ENCODE results near the gene ROCK2.

ROCK2 gene

DNA sequence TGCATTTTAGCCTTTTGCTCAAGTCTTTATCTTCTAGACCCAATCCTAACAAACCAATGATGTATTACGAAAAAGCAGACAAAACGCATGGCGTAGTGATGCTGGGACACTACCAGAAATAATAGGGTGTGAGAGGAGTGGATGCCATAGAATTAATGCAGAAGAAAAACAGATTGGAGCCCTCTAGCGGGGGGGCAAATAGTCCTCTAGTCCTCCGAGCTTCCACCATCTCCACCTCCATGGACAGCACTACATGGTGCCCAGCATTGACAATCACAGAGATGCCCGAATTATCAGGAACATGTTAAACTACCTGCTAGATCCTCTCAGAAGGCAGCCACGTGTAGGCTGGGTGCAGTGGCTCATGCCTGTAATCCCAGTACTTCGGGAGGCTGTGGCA, 15.4 kb upstream of the ROCK2 start:
- TF ChIP-seq, protein P1, sequence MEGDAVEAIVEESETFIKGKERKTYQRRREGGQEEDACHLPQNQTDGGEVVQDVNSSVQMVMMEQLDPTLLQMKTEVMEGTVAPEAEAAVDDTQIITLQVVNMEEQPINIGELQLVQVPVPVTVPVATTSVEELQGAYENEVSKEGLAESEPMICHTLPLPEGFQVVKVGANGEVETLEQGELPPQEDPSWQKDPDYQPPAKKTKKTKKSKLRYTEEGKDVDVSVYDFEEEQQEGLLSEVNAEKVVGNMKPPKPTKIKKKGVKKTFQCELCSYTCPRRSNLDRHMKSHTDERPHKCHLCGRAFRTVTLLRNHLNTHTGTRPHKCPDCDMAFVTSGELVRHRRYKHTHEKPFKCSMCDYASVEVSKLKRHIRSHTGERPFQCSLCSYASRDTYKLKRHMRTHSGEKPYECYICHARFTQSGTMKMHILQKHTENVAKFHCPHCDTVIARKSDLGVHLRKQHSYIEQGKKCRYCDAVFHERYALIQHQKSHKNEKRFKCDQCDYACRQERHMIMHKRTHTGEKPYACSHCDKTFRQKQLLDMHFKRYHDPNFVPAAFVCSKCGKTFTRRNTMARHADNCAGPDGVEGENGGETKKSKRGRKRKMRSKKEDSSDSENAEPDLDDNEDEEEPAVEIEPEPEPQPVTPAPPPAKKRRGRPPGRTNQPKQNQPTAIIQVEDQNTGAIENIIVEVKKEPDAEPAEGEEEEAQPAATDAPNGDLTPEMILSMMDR (IDR thresholded peaks at IDR 0.05; ENCODE audit: low read depth, low read length, missing control alignments): no peak
- H3K4me3 ChIP-seq (ENCODE audit: low read depth, low read length): no peak overlapping the region
- DNase-seq (ENCODE audit: low read depth): no peak

DNA sequence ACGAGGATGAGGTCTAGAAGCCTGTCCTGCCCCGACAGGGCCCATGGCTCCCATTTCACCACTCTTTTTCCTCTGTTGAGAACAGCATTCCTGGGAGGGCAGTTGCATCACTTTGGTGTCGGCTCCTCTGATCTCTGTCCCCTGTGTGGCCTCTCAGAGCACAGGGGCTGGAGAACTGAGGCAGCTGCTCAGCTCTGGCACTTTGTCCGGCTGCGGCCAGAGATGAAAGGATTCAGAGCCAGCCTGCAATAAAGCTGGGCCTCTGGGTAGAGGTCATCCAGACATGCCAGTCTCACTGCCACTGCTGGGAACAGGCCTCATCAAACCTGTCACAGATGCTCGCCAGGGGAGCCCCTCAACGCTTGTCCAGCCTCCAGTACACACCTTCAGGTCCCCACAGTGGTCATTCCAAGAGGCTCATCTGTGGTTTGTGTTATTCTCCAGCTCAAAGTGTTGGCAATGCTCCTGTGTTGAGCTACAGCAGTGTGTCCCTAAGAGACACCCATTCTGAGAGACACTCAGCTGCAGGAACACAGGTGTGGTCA, 13.1 kb upstream of the ROCK2 start:
- no peak for DNase-seq (ENCODE audit: low read depth)
- H3K4me3 ChIP-seq (ENCODE audit: low read depth, low read length): no peak overlapping the region
- TF ChIP-seq, protein P1 (IDR thresholded peaks at IDR 0.05; ENCODE audit: low read depth, low read length, missing control alignments): no peak

DNA sequence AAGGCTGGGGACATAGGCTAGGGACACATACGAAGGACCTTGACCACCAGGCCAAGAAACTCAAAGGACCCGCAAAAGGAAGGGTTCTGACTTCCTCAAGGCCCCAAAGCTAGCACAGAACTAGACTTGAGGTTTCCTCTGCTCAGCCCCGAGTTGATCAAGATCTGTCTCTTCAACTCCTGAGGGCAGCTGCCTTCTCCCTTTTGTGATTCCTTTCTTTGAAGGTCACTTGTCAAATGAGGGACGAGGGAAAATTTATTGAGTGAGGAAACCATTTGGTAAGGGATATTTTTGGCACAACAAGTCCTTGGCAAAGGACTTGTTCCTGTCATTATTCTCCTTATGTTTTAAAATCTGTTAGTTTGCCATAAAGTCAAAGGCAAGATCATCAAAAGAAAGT, 12.3 kb upstream of the ROCK2 start:
- no peak overlapping the region for H3K4me3 ChIP-seq (ENCODE audit: low read depth, low read length)
- no peak for DNase-seq (ENCODE audit: low read depth)
- TF ChIP-seq, protein P1 (IDR thresholded peaks at IDR 0.05; ENCODE audit: low read depth, low read length, missing control alignments): no peak

GRCh38 chr2:11355194-11356053, 11.0 kb upstream of the ROCK2 start:
- DNase-seq (ENCODE audit: low read depth): no peak
- TF ChIP-seq, protein P1 (IDR thresholded peaks at IDR 0.05; ENCODE audit: low read depth, low read length, missing control alignments): no peak
- no peak overlapping the region for H3K4me3 ChIP-seq (ENCODE audit: low read depth, low read length)

DNA sequence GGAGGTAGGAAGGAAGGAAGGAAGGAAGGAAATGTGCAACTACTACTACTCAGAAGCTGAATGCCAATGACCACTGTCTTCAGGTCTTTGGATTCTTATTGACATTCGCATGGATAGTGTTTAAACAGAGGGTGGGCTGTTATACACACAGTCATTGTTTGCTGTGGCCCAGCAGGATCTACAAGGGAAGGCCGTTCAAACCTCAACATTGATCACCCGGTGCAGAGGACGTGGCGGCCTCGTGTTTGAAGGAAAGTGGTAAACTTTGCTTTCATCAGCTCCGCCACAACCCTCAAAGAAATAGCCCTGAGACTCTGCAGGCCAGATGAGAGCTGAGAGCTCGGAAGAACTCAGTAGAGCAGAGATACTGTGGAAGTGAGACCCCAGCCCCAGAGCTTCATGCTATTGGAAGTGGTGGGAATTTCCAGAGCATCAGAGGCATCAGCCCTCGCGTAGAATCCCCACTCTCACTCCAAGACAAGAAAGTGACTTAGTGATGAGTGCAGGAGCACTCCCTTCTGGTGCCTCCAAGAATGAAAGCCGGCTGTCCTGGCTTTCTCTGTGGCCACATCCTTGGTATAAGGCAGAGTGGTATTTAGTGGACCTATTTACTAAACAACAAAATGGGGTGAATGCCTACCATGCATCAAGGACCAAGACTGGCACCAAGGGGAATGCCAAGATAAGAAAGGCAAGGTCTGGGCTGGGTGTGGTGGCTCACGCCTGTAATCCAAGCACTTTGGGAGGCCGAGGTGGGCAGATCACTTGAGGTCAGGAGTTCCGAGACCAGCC, 10.1 kb upstream of the ROCK2 start:
- no peak overlapping the region for H3K4me3 ChIP-seq (ENCODE audit: low read depth, low read length)
- DNase-seq (ENCODE audit: low read depth): no peak
- TF ChIP-seq, protein P1 (IDR thresholded peaks at IDR 0.05; ENCODE audit: low read depth, low read length, missing control alignments): no peak

DNA sequence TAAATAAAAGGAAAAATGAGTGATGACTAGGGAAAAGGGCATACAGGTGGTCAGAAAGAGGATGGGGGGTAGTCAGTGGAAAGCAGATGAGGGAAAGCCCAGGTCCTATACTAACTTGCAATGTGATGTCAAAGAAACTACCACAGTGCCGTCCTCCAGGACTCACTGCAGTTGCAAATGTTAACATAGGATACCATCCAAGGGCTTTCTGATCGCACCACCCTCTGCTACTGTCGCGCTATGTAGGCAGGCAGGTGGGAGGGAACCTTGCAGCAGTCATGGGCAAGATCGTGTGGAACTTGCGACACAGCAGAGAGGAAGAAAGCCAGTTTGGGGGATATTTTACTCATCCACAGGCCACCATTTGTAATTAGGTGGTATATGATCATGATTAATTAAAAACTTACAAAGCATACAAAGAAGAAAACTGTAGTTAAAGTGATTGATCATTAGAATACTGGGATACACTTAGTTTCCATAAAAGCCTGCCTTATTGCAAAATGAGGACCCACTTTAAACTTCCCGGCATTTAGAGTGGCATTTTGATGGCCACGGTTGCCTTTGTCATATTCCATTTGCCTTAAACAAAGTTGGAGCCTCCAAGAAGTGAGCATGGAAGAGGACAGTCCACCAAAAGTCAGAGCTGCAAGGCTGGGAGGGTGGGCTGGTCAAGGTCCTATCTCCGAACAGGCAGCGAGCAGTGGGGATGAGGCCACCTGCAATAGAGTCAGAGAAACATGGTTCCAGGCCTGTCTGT, 8.5 kb upstream of the ROCK2 start:
- no peak overlapping the region for H3K4me3 ChIP-seq (ENCODE audit: low read depth, low read length)
- TF ChIP-seq, protein P1 (IDR thresholded peaks at IDR 0.05; ENCODE audit: low read depth, low read length, missing control alignments): no peak

More for the DNA sequence above, 8.5 kb upstream of the ROCK2 start:
- DNase-seq (ENCODE audit: low read depth): no peak

Measured in GM12864 (cell line).